T47D (cell line): ENCODE results near the gene TMEM141.
"Not testable (repeated sequence)": the region's sequence is repeated elsewhere in the genome, so short reads cannot be mapped to it uniquely, and the experiment has no call there.

Experiments
- DNase-seq, 2 experiments: peaks; one replicate each; pipeline versions ENCODE4 v3.0.0 to v3.0.0-alpha.2; 2011 to 2012; ENCODE audit warnings: low read depth in 1 of 2, low spot score in 1 of 2
- JUND ChIP-seq: IDR thresholded peaks from 2 replicates; pipeline ENCODE4 v1.6.1; 2012; ENCODE audit warnings: low read depth
- in situ Hi-C: cut with HindIII; loops from 2 replicates; pipeline ENCODE4 v1.10.0; 2016; ENCODE audit warnings: low sequenced_read_pairs, low pct_unique_long_range_greater_than_20kb

Gene TMEM141

DNA sequence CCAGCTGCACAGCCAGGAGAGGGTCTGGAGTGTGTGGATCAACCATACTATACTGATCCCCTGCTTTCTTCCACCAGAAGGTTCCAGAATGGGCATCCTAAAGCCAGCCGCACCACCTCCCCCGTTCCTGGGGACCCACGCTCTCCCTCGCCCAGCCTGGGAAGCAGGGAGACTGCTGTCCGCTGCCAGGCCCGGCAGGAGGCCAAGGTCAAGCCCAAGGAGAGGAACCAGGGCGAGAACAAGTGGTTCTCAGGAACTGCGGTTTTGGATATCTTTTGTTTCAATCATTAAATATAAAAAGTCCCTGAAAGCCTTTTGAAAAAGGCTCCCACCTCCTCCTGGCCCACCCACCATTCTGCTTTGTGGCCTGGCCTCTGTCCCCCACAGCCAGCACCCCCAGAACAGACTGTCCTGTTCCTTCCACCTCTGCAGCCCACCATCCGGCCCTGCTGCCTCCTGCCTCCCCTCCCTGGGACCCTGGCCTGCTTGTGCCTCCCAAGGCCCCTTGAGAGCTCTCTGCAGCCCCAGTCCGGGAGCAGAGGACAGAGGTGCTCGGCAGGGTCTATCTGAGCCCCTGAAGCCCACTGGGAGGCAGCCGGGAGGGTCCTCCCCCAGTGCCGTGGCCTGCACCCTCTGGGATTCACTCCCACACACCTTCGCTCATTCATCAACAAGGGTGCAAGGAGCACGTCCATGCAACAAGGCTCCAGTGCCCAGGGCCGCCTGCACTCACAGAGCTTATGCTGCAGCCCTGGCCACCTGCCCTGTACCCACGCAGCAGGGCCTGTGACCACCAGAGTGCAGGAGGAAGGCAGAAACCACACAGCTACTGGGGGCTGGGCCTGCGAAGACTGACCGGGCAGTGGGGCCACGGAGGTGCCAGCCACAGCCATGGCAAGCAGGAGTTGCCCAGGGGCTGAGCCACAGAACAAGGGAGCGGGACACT is 42.2 kb upstream of the TMEM141 start:
- TF ChIP-seq JUND: no peak
- in situ Hi-C loops: no loop called here
- no peak for DNase-seq

DNA sequence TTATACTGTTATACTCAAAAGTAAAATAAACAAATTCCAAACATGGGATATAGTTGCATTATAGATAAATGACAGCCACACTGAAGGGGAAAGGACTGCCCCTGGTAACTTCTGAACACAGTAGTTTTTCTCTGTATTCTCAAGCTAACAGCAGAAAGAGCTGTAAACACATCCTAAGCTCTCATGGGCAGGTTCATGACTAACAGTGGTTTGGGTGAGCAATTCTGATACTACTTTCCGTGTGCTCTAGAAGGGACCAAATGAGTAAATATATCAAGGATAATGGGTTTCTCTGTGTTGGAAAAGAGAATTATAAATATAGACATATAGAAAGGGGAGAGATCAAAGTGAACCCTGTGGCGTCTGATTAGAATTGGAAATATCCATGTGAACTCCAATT is 40.6 kb upstream of the TMEM141 start:
- TF ChIP-seq JUND: no peak
- in situ Hi-C loops: no loop called here
- no peak for DNase-seq

DNA sequence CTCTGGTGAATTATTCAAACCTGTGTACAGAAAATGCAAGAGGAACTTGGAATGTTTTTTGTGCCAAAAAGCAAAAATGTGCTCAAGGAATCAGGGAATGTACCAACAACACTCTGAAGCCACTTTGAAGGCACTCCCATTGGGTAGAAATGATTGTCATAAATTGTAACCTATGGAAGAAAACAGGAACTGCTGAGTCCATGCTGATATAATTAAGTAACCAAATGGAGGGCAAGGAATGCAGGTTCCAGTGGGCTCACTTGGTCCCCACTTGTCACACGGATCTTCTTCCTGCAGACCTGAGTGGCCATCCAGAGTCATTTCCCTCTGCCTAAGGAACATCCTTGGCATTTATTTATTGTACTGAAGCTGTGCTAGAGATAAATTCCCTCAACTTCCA is 39.9 kb upstream of the TMEM141 start:
- in situ Hi-C loops: no loop called here
- no peak for TF ChIP-seq JUND

DNA sequence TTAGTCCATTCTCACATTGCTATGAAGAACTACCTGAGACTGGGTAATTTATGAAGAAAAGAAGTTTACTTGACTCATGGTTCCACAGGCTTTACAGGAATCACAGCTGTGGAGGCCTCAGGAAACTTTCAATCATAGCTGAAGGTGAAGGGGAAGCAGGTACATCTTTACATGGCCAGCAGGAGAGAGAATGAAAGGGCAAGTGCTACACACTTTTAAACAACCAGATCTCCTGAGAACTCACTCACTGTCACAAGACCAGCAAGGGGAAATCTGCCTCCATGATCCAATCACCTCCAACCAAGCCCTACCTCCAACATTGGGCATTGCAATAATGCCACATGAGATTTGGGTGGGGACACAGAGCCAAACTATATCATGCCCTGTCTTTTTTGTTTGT is 39.3 kb upstream of the TMEM141 start:
- DNase-seq: no peak
- in situ Hi-C loops: no loop called here
- TF ChIP-seq JUND: no peak

More for the DNA sequence above, 39.9 kb upstream of the TMEM141 start:
- no peak for DNase-seq

DNA sequence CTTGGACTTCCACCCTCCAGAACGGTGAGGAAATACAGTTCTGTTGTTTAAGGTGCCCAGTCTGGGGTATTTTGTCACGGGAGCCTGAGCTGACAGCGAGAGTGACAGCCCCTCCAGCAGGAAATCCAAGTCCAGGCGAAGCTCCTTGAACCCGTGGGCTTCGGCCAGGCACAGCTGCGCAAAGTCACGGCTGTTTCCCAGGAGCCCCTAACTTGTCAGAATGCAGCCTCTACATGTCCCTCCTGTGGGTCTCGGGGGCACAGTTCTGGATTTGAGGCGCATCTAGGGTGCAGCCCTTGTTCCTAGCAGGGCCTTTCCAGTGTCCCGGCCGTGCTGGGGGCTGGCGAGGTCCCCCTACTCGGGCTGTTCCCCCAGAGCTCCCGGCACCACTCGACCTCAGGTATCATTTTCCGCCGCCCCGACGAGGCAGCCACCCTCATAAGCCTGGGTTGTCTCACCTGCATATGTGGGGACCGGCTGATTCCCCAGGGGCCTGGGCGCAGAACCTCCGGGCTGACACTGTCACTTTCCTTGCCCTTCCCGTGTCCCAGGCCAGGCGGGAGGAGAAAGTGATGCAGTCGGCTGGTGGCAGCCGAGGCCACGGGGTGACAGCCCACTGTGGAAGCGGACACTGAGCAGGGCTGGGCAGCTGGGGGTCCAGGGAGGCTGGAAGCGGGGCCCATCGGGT is 37.6 kb upstream of the TMEM141 start:
- no peak for DNase-seq
- in situ Hi-C loops: no loop called here
- no peak for TF ChIP-seq JUND

DNA sequence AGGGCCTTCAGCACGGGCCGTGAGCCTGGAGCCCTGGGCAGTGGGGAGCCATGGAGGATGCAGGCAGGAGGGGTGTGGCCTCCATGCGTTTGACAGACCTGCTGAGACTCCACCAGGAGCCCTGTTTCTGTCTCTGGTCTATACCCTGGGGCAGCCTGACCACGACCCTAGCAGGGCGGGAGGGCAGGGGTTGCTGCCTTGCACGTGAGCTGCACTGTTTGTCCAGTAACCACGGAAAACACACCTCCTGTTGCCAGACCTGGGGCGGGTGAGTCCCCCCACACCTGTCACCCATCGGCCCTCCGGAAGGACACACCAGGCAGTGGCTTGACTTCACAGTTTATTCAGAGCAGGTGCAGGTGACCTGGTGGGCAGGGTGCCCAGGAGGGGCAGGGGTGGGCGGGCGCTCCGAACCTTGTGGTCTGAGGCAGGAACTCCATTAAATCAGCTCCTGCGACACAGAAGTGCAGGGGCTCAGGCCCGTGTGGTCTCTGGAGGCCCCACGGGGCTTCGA is 37.0 kb upstream of the TMEM141 start:
- no peak for DNase-seq
- no peak for TF ChIP-seq JUND
- in situ Hi-C loops: no loop called here

DNA sequence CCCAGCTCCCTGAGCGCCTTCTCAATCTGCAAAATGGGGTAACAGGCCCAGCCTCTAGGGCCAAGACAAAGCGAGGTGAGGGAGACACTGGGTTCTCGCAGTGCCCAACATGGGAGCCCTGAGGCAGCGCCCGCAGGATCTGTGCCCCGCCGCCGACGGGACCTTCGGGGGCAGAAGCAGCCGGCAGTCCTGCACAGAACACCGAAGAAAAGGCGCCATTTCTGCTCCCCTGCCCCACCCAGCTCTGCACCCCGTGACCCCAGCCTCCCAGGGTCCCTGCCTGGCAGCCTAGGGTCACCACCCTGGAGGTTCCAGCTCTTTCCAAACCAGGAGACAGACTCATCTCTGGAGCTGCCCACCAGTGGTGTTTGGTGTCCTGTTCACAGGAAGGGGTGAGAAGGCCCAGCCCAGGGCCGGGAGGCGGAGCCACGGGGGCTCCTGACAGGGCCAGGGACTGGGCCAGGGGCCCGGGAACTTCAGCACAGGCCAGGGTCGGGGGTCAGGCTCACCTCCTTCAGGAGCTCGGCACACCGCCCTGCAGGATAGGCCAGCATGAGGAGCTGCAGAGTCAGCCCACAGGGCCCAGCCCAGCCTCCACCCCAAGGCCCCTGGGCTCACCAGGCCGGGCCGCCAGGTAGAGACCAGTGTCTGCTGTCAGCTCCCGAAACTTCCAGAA is 36.4 kb upstream of the TMEM141 start:
- no peak for TF ChIP-seq JUND
- in situ Hi-C loops: no loop called here
- DNase-seq: no peak

DNA sequence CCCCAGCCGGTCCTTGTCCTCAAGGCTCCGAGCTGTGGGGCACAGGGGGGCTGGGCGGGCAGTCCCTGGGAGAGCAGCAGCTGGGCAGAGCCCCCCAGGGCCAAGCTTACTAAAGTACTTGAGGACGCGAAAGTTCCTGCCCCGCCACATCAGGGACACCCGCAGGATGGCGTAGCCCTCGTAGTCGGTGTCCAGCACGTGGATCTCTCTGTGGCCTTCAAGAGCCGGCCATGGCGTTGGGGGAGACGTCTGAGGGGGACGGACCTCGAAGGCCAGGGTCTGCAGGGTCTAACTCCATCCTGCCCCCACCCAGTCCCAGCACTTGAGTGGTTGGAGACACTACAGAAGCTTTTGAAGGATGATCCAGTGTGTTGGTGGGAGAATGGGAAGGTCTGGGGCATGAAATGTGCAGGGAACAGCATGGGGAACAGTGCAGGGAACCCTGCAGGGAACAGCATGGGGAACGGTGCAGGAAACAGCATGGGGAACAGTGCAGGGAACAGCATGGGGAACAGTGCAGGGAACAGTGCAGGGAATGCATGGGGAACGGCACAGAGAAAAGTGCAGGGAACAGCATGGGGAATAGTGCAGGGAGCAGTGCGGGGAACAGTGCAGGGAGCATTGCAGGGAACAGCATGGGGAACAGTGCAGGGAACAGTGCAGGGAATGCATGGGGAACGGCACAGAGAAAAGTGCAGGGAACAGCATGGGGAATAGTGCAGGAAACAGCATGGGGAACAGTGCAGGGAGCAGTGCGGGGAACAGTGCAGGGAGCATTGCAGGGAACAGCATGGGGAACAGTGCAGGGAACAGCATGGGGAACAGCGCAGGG is 35.6 kb upstream of the TMEM141 start:
- DNase-seq, in situ Hi-C loops: not testable (repeated sequence)

DNA sequence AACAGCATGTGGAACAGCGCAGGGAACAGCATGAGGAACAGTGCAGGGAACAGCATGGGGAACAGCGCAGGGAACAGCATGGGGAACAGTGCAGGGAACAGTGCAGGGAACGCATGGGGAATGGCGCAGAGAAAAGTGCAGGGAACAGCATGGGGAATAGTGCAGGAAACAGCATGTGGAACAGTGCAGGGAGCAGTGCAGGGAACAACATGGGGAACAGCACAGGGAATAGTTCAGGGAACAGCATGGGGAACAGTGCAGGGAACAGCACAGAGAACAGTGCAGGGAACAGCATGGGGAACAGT is 35.1 kb upstream of the TMEM141 start:
- no peak for DNase-seq
- no peak for TF ChIP-seq JUND
- in situ Hi-C loops: no loop called here

DNA sequence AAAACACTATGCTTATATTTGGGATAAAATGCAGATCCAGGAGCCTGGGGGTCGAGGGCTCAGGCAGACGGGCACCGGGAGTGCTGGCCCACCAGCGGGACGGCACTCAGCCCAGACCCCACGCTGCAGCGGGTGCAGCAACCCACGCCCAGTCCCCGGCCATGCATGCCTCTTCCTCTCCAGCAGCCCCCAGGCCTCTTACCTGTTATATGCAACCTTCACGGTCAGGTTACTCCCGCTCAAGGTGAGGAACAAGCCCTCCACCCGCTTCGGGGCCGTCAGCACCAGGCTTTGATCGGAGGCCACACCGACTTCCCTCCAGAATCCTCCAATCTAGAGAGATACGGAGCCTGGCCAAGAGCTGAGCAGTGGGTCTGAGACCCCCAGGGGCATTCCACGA is 34.3 kb upstream of the TMEM141 start:
- in situ Hi-C loops: no loop called here
- DNase-seq: no peak
- no peak for TF ChIP-seq JUND

DNA sequence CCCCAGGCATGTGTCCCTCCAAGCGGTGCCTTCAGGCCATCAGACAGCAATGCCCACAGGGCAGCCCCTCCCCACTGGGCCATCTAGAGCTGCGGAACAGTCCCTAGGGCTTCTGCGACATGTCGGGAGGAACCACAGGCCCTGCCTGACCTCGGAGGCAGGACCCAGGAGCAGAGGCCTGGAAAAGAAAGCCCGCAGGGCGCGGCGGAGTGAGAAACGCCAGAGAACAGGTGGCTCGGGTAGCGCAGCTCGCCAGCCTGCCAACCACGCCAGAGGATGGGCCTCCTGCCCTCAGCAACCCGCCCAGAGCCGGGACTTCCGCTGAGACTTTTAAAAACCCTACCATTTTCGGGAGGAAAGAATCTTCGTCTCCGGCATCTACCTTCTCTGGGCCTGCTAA is 33.8 kb upstream of the TMEM141 start:
- no peak for TF ChIP-seq JUND
- DNase-seq: no peak

DNA sequence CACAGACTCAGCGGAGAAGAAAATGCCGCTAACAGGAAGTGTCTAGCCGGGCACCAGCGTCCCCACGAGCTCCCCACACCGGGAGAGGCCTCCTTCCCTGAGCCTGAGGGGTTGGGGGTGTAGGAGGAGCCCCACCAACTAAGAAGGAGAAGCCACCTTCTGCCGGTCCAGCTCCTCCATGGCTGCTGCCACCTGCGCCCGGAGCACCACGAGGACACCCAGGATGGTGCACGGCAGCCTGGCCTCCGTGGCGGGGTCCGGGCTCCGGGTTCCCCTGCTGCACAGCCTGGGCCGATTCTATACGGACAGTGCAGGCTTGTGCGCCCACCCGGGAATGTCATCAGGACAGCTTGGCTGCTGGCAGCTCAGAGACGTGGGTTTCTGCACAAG is 33.4 kb upstream of the TMEM141 start:
- no peak for TF ChIP-seq JUND
- in situ Hi-C loops: no loop called here
- no peak for DNase-seq

More for the DNA sequence above, 33.8 kb upstream of the TMEM141 start:
- in situ Hi-C loops: no loop called here
